MM.1S (cell line): Measurements from ENCODE around the gene VENTX.

ENCODE experiments used
- DNase-seq: peaks from one replicate; pipeline ENCODE4 v3.0.0-alpha.2; 2015
- H2AFZ ChIP-seq: fragments of 300-600 bp; sonication (generic); 2 replicates; pipeline ENCODE4 v1.6.0; 2016; ENCODE audit warnings: antibody characterized with exemption, low read length
- H3F3A ChIP-seq: fragments of 300-600 bp; sonication (generic); 2 replicates; pipeline ENCODE4 v1.6.1; 2016; ENCODE audit warnings: mild to moderate bottlenecking, antibody characterized with exemption, low read length, moderate library complexity, mixed read lengths; ENCODE audit not compliant: insufficient read depth
- H3K27ac ChIP-seq: fragments of 300-600 bp; sonication (generic); 2 replicates; pipeline ENCODE4 v1.5.1; 2016; ENCODE audit warnings: mild to moderate bottlenecking, low read length
- H3K27me3 ChIP-seq: fragments of 300-600 bp; sonication (generic); replicated peaks from 2 replicates; pipeline ENCODE4 v1.6.0; 2016; ENCODE audit warnings: low read length; ENCODE audit not compliant: insufficient read depth
- H3K36me3 ChIP-seq: fragments of 300-600 bp; sonication (generic); replicated peaks from 2 replicates; pipeline ENCODE4 v1.6.1; 2016; ENCODE audit warnings: mild to moderate bottlenecking, low read length, mixed read lengths; ENCODE audit not compliant: insufficient read depth
- H3K4me1 ChIP-seq: fragments of 300-600 bp; sonication (generic); 2 replicates; pipeline ENCODE4 v1.6.1; 2016; ENCODE audit warnings: low read length, mixed read lengths
- H3K4me2 ChIP-seq: fragments of 300-600 bp; sonication (generic); 2 replicates; pipeline ENCODE4 v1.6.0; 2016; ENCODE audit warnings: low read depth, low read length
- H3K4me3 ChIP-seq: fragments of 300-600 bp; sonication (generic); 2 replicates; pipeline ENCODE4 v1.5.1; 2016; ENCODE audit warnings: low read length, mixed read lengths
- H3K79me2 ChIP-seq: fragments of 300-600 bp; sonication (generic); 2 replicates; pipeline ENCODE4 v1.6.1; 2016; ENCODE audit warnings: mixed run types, low read length, mixed read lengths
- H3K9ac ChIP-seq: fragments of 300-600 bp; sonication (generic); 2 replicates; pipeline ENCODE4 v1.6.1; 2016; ENCODE audit warnings: low read length, mixed read lengths
- H3K9me2 ChIP-seq: fragments of 300-600 bp; sonication (generic); replicated peaks from 2 replicates; pipeline ENCODE4 v1.6.1; 2016; ENCODE audit warnings: mild to moderate bottlenecking, low read length, mixed read lengths; ENCODE audit not compliant: insufficient read depth
- H3K9me3 ChIP-seq: fragments of 300-600 bp; sonication (generic); replicated peaks from 2 replicates; pipeline ENCODE4 v1.6.1; 2016; ENCODE audit warnings: mild to moderate bottlenecking, low read length, mixed read lengths; ENCODE audit not compliant: insufficient read depth
- H4K20me1 ChIP-seq: fragments of 300-600 bp; sonication (generic); 2 replicates; pipeline ENCODE4 v1.6.1; 2016; ENCODE audit warnings: mild to moderate bottlenecking, low read length, moderate library complexity, mixed read lengths; ENCODE audit not compliant: insufficient read depth
- EZH2 ChIP-seq: fragments of 300-600 bp; sonication (generic); optimal IDR thresholded peaks from 2 replicates; pipeline ENCODE3; 2017; ENCODE audit warnings: low read depth, mild to moderate bottlenecking, antibody characterized with exemption, low read length, mixed read lengths
- EZH2phosphoT487 ChIP-seq: fragments of 300-600 bp; sonication (generic); IDR thresholded peaks from 2 replicates; pipeline ENCODE4 v1.6.1; 2018; ENCODE audit warnings: antibody characterized with exemption, low read length
- TF ChIP-seq, protein P1 (sequence below): fragments of 300-600 bp; sonication (generic); IDR thresholded peaks from 2 replicates; pipeline ENCODE4 v1.5.1; 2016; ENCODE audit warnings: antibody characterized with exemption, low read length, mixed read lengths

VENTX gene

DNA sequence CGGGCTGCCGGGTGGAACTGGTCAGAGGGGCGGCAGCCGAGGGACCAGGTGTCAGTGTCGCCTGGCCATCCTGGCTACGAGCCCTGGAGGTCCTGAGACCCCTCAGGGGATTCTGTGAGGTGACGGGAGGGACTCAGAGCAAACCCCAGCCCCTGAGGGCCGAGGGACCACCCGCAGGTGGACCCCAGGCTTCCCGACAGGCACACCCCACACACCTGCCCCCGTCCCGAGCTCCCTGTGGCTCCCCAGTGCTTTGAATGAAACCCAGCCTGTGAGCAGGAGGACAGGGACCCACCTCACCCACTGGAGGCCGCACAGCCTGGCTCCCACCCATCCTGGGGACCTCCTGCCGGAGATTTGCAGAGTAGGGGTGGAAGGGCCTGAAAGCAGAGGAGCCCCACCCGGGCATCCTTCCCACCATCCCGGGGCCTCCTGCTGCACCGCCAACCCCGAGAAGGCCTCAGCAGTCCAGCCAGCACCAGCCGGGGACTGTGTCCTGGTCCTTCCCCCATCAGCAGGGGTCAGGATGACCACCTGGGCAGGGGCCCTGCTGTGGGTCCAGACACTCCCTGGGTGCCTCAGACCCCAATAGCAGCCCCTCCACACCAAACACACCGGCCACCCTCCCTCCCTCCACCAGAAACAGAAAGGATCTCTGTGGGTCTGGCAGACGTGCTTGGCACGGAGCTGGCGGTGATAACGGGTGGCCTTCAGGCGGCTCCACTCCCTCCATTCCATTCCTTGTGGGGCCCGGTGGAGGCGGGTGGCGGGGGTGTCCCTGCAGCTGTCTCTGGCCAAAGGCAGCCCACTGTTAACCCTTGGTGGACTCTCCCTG lies 13.9 kb downstream of the VENTX start:
- no peak for DNase-seq
- peaks cover 94% of the 10 kb centered on the region for H3K27me3 ChIP-seq
- no peaks in the 10 kb centered on the region for H3K79me2 ChIP-seq
- no peak overlapping the region for H3K4me3 ChIP-seq
- no peak overlapping the region for H2AFZ ChIP-seq
- H3K27ac ChIP-seq: no peak overlapping the region
- no peaks in the 10 kb centered on the region for H3K9me3 ChIP-seq
- TF ChIP-seq, protein P1, sequence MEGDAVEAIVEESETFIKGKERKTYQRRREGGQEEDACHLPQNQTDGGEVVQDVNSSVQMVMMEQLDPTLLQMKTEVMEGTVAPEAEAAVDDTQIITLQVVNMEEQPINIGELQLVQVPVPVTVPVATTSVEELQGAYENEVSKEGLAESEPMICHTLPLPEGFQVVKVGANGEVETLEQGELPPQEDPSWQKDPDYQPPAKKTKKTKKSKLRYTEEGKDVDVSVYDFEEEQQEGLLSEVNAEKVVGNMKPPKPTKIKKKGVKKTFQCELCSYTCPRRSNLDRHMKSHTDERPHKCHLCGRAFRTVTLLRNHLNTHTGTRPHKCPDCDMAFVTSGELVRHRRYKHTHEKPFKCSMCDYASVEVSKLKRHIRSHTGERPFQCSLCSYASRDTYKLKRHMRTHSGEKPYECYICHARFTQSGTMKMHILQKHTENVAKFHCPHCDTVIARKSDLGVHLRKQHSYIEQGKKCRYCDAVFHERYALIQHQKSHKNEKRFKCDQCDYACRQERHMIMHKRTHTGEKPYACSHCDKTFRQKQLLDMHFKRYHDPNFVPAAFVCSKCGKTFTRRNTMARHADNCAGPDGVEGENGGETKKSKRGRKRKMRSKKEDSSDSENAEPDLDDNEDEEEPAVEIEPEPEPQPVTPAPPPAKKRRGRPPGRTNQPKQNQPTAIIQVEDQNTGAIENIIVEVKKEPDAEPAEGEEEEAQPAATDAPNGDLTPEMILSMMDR: no peak
- TF ChIP-seq EZH2 (no peak), EZH2phosphoT487 (no peak)
- no peaks in the 10 kb centered on the region for H4K20me1 ChIP-seq
- H3F3A ChIP-seq: no peaks in the 10 kb centered on the region
- H3K4me1 ChIP-seq: no peaks in the 10 kb centered on the region
- H3K9ac ChIP-seq: no peak overlapping the region
- no peaks in the 10 kb centered on the region for H3K36me3 ChIP-seq
- no peak overlapping the region for H3K4me2 ChIP-seq
- no peaks in the 10 kb centered on the region for H3K9me2 ChIP-seq

DNA sequence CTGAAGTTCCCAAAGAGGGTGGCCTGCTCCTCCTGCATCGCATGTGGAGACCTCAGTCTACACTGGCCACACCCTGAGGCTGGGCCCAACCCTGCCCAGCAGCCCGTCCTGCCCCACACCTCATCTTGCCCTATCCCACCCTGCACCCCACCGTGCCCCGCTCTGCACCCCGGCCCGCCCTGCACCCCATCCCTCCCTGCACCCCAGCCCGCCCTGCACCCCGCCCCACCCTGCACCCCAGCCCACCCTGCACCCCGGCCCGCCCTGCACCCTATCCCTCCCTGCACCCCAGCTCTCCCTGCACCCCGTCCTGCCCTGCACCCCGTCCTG lies 14.5 kb downstream of the VENTX start:
- TF ChIP-seq EZH2: no peak
- TF ChIP-seq, protein P1: no peak
- no peak for TF ChIP-seq EZH2phosphoT487
- no peak overlapping the region for H3K4me2 ChIP-seq
- no peak overlapping the region for H2AFZ ChIP-seq
- H3F3A ChIP-seq: no peaks in the 10 kb centered on the region
- no peaks in the 10 kb centered on the region for H3K36me3 ChIP-seq
- no peaks in the 10 kb centered on the region for H4K20me1 ChIP-seq
- H3K27me3 ChIP-seq: peaks cover 92% of the 10 kb centered on the region
- H3K9ac ChIP-seq: no peak overlapping the region
- no peaks in the 10 kb centered on the region for H3K79me2 ChIP-seq
- no peaks in the 10 kb centered on the region for H3K9me2 ChIP-seq
- no peak overlapping the region for H3K27ac ChIP-seq
- no peak overlapping the region for H3K4me3 ChIP-seq
- no peaks in the 10 kb centered on the region for H3K9me3 ChIP-seq
- no peaks in the 10 kb centered on the region for H3K4me1 ChIP-seq
- DNase-seq: no peak

DNA sequence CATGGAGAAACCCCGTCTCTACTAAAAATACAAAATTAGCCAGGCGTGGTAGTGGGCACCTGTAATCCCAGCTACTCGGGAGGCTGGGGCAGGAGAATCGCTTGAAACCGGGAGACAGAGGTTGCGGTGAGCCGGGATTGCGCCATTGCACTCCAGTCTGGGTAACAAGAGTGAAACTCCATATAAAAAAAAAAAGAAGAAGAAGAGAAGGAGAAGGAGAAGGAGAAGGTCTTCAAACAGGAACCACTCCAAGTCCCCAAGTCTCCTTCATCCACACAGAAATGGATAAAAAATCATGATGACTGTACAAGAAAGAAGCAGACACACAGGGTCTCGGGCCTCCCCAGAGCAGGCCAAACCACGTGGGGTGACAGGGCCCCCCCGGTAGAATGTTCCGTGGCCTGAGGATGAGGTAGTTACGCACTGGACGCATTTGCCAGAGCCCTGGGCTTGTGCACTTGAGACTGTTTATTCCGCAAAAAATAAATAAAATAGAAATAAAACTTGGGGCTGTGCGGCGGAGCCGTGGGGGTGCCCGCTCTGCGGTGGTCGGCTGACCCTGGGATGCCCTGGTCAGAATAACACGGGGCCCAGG lies 15.8 kb downstream of the VENTX start:
- H3F3A ChIP-seq: no peaks in the 10 kb centered on the region
- no peaks in the 10 kb centered on the region for H3K9me2 ChIP-seq
- H4K20me1 ChIP-seq: no peaks in the 10 kb centered on the region
- H3K9ac ChIP-seq: no peak overlapping the region
- no peaks in the 10 kb centered on the region; the same call in 1 of the 2 replicates for H3K4me1 ChIP-seq
- H3K79me2 ChIP-seq: no peaks in the 10 kb centered on the region
- H2AFZ ChIP-seq: no peak overlapping the region
- H3K27me3 ChIP-seq: peaks cover 82% of the 10 kb centered on the region
- TF ChIP-seq, protein P1: no peak
- TF ChIP-seq EZH2 (no peak), EZH2phosphoT487 (no peak)
- H3K4me3 ChIP-seq: no peak overlapping the region
- H3K4me2 ChIP-seq: no peak overlapping the region
- no peak overlapping the region for H3K27ac ChIP-seq
- H3K9me3 ChIP-seq: no peaks in the 10 kb centered on the region
- H3K36me3 ChIP-seq: no peaks in the 10 kb centered on the region
- DNase-seq: no peak
